RWPE1 (cell line): ENCODE data around the gene BTBD16.

Experiments
- CTCF ChIA-PET: fragments of 350-600 bp; sonication (Branson Sonifier 250); formaldehyde crosslinking; extraction: SDS; loops from one replicate; lab custom pipeline; 2021; lab: Yijun Ruan, JAX
- POLR2A ChIA-PET: fragments of 400-600 bp; formaldehyde crosslinking; extraction: SDS; loops from one replicate; lab custom pipeline; 2020; ENCODE audit warnings: antibody characterized with exemption; ENCODE audit not compliant: low non-redundant PET; lab: Yijun Ruan, JAX
- DNase-seq: peaks from one replicate; pipeline ENCODE4 v3.0.0; 2012; ENCODE audit warnings: low spot score
- H3K27ac ChIP-seq: fragments of 450-650 bp; 2 replicates; pipeline ENCODE4 v1.5.1; 2017
- TF ChIP-seq, protein P1 (sequence below): fragments of 450-650 bp; conservative IDR thresholded peaks from 2 replicates; pipeline ENCODE4 v1.5.1; 2017; ENCODE audit warnings: low read depth, mild to moderate bottlenecking

BTBD16 gene

DNA sequence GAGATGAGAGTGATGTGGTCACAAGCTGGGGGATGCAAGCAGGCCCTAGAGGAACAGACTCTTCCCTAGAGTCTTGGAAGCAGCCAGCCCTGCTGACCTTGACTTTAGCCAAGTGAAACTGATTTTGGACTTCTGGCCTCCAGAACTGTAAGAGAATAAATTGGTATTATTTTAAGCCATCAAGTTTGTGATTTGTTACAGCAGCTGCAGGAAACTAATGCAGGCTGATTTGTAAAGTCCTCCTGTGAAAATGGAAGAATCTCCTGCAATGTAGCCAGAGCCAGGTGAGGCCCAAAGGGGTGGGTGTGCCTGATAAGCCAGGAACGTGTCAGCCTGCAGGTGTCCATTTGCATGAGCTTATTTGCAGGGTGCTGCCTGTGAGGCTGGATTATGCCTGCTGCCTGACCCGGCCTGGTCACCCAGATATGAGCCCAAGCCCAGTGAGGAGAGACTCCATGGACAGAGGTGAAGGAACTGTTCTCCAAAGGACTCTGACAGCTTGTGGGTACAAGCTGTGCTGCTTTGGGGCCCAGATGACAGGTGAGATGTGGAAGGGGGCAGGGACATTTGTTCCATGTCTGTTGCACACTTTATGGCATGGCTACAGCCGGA, 78.8 kb downstream of the BTBD16 start:
- CTCF ChIA-PET, result interaction anchor here (0.6 kb wide), 1 partner anchor 36 kb away, joined by 3 read pairs; no protein-coding TSS in a partner anchor
- POLR2A ChIA-PET, result no interaction called here
- TF ChIP-seq, protein P1, sequence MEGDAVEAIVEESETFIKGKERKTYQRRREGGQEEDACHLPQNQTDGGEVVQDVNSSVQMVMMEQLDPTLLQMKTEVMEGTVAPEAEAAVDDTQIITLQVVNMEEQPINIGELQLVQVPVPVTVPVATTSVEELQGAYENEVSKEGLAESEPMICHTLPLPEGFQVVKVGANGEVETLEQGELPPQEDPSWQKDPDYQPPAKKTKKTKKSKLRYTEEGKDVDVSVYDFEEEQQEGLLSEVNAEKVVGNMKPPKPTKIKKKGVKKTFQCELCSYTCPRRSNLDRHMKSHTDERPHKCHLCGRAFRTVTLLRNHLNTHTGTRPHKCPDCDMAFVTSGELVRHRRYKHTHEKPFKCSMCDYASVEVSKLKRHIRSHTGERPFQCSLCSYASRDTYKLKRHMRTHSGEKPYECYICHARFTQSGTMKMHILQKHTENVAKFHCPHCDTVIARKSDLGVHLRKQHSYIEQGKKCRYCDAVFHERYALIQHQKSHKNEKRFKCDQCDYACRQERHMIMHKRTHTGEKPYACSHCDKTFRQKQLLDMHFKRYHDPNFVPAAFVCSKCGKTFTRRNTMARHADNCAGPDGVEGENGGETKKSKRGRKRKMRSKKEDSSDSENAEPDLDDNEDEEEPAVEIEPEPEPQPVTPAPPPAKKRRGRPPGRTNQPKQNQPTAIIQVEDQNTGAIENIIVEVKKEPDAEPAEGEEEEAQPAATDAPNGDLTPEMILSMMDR, result no peak
- DNase-seq, result no peak
- H3K27ac ChIP-seq, result no peak overlapping the region

DNA sequence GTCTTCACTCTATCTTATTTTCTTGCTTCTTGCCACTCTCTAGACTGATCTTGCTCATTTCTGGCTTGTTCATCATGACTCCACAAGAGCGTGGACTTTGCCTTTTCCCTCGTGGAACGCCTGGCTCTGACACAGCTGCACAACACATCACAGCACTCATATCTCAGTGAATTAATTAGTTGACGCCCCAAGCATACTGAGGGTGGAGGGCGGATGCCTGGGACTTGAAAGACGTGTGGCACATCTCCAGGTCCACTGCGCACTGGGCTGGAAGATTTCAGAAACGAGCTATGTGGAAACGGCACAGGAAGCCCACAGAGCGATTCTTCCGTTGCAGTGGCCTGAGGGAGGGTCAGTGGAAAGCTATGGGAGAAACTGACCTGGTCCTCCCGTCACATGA, 79.8 kb downstream of the BTBD16 start:
- no peak overlapping the region for H3K27ac ChIP-seq
- no peak for DNase-seq
- ChIA-PET CTCF (interaction anchor here (0.7 kb wide), 1 partner anchor 8 kb away, joined by 4 read pairs; no protein-coding TSS in a partner anchor), POLR2A (interaction anchor here (0.5 kb wide), 1 partner anchor 9 kb away, joined by 4 read pairs; no protein-coding TSS in a partner anchor)
- TF ChIP-seq, protein P1, result no peak

DNA sequence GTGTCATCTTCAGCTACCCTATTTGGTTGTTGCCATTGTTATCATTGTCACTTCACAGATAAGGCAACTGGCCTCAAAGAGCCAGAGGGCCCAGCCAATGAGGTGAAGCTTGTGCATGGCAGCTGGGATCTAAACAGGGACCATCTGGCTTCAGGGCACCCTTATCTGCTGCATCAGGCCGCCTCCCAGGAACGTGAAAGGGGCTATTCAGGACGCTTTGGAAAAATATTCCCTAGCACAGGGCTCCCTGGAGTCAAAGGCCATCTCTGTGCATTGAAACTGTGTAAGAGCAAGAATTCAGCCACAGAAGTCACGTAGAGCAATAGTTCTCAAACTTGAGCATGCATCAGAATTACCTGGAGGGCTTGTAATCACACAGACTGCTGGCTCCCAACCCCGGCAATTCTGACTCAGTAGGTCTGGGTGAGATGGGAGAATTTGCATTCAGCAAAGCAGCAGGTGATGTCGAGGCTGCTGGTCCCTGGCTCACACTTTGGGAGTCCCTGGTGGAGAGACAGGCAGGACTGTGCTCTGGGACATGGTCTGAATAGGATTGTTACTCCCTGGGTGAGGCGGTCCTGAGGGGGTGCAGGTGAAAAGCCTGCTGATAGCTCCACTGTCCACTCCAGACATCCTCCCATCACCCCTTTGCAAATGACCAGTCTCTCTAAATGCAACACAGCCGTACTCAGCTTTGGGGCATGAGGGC, 81.9 kb downstream of the BTBD16 start:
- DNase-seq, result no peak
- 0 out of 2 replicates have a peak overlapping the region, but pooled peaks have one; percentile 2 for H3K27ac ChIP-seq
- POLR2A ChIA-PET, result no interaction called here
- CTCF ChIA-PET, result interaction anchor here (1.1 to 1.2 kb wide), 2 partner anchors 10 to 54 kb away, joined by 3 to 5 read pairs; no protein-coding TSS in a partner anchor
- TF ChIP-seq, protein P1, result no peak

DNA sequence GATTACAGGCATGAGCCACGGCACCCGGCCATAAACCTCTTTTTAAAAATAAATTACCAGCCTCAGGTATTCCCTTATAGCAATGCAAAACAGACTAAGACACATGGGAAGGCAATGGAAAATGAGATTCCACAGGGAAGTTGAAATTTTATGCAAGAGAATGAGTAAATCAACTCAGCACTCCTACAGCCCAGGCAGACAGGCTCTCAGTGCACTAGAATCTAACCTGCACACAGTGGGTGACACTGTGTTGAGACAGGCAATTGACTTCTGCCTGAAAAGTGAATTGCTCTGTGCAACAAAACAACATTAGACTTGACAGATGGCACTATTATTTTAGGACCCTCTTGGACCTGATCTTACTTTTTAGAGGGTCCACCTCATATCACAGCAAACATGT, 83.3 kb downstream of the BTBD16 start:
- ChIA-PET POLR2A (no interaction called here), CTCF (interaction anchor here (1.2 kb wide), 1 partner anchor 11 kb away, joined by 5 read pairs; no protein-coding TSS in a partner anchor)
- TF ChIP-seq, protein P1, result no peak
- DNase-seq, result no peak
- no peak overlapping the region for H3K27ac ChIP-seq

DNA sequence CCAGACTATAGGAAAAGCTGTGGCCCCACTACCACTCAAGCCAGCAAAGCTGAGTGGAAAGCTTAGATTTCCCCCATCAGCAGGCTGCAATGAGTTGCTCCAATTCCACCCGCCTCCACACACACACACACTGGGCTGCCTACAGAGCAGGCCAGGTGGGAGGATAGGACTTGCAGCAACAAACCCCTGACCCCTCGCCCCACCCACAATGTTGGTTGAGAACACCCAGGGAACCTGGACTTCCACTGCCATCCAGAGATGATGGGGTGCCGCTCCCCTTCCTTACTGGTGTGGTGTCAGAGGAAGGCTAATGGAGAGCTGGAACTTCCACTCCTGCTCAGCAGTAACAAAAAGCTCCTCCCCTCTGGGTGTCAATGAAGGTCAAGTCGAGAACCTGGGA, 86.6 kb downstream of the BTBD16 start:
- no peak overlapping the region for H3K27ac ChIP-seq
- POLR2A ChIA-PET, result no interaction called here
- TF ChIP-seq, protein P1, result no peak
- CTCF ChIA-PET, result no interaction called here
- DNase-seq, result no peak

DNA sequence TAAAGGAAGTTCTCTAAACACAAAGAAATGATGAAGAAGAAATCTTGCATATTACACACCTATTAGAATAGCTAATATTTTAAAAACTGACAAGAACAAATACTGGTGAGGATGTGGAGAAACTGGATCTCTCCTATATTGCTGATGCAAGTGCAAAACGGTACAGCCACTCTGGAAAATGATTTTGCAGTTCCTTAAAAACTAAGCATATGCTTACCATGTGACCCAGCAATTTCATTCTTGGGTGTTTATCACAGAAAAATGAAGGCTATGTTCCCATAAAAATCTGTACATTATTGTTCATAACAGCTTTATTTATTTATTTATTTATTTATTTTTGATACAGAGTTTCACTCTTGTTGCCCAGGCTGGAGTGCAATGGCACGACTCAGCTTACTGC, 88.5 kb downstream of the BTBD16 start:
- DNase-seq, result no peak
- CTCF ChIA-PET, result interaction anchor here (0.7 kb wide), 1 partner anchor 80 kb away, joined by 3 read pairs; no protein-coding TSS in a partner anchor
- POLR2A ChIA-PET, result interaction anchor here (0.6 to 0.8 kb wide), 2 partner anchors 8 to 15 kb away, joined by 3 to 4 read pairs; partner anchors contain the start of gene PLEKHA1
- TF ChIP-seq, protein P1, result no peak
- no peak overlapping the region for H3K27ac ChIP-seq
